Esophagus squamous epithelium (tissue), 4 donors: ENCODE results near the gene SLC24A3.

ENCODE experiments used
- POLR2A ChIP-seq, 4 donors: fragments of 450-650 bp; IDR thresholded peaks; one replicate each; pipeline ENCODE4 v1.6.1; 2017; ENCODE audit warnings: antibody characterized with exemption in 4 of 4, mild to moderate bottlenecking in 4 of 4, moderate library complexity in 3 of 4
- TF ChIP-seq, protein P1 (sequence below), 6 experiments: fragments of 450-650 bp in 4 of 6; fragments of 200-600 bp in 2 of 6; sonication (generic) in 2 of 6; IDR thresholded peaks; one replicate each; pipeline ENCODE4 v1.5.1; 2016 to 2019; ENCODE audit warnings: antibody characterized with exemption in 6 of 6, mild to moderate bottlenecking in 4 of 6, moderate library complexity in 4 of 6

DNA sequence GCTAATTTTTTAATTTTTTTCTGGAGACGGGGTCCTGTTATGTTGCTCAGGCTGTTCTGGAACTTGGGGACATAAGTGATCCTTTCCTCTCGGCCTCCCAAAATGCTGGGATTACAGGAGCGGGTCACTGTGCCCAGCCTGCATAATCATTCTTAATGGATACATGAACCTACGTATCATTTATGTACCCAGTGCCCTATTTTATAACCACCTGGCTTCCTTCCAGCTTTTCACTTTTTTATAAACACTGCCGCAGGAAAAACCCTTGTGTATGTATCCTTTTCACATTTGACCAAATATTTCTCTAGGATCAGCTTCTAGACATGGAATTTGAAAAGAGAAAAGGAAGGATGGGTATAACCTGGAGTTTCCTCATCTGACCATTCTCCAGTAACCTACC lies 460.1 kb downstream of the SLC24A3 start:
- TF ChIP-seq, protein P1, sequence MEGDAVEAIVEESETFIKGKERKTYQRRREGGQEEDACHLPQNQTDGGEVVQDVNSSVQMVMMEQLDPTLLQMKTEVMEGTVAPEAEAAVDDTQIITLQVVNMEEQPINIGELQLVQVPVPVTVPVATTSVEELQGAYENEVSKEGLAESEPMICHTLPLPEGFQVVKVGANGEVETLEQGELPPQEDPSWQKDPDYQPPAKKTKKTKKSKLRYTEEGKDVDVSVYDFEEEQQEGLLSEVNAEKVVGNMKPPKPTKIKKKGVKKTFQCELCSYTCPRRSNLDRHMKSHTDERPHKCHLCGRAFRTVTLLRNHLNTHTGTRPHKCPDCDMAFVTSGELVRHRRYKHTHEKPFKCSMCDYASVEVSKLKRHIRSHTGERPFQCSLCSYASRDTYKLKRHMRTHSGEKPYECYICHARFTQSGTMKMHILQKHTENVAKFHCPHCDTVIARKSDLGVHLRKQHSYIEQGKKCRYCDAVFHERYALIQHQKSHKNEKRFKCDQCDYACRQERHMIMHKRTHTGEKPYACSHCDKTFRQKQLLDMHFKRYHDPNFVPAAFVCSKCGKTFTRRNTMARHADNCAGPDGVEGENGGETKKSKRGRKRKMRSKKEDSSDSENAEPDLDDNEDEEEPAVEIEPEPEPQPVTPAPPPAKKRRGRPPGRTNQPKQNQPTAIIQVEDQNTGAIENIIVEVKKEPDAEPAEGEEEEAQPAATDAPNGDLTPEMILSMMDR (IDR thresholded peaks at IDR 0.05) = no peak
- no peak for TF ChIP-seq POLR2A (IDR thresholded peaks at IDR 0.05)
